Brain pericyte (primary cell): ENCODE measurements around the gene CREBBP.

ENCODE experiments used
- DNase-seq: peaks from one replicate; pipeline ENCODE4 v3.0.0-alpha.2; 2012; ENCODE audit warnings: low read depth, low spot score

Gene CREBBP

DNA sequence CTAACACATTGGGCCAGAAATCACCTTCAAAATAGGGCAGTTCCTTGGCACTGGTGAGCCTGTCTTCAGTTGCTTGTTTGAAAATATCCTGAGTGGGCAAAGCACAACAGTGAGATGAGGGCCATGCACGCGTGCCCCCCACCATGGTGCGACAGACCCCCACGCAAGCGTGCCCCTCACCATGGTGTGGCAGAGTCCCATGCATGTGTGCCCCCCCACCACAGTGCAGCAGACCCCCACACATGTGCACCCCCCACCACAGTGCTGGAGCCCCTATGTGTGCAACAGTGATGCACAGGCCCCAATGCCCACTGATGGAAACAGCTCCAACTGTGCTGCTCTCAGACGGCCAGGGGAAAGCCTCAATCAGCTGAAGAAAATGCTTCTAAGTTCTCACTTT is 144.4 kb downstream of the CREBBP start:
- DNase-seq, result no peak

- no peak for DNase-seq
Measured at GRCh38 chr16:3735541-3735940, 145.0 kb downstream of the CREBBP start.

DNA sequence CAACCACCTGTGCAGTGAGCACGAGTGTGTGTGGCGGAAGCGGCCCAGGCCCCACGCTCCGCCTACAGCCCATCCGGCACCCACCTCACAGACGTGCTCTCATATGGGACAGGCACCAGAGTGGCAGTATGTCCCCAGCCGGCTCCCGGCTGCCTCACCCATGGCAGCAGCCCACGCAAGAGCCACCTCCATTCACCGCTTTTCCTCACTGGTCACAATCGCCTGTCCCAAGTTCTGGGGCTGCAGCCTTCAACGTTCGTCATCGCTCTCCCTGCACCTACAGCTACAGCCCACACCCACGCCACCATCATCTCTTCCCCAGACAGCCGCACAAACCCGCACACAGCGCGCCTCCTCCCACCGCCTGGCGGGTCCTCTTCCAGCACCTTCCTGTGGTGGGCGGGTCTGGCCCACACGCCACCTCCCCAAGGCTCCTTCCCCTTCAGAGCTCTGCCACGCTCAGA is 145.7 kb downstream of the CREBBP start:
- no peak for DNase-seq

GRCh38 chr16:3734084-3734757 is 146.3 kb downstream of the CREBBP start:
- DNase-seq, result no peak

- no peak for DNase-seq
Measured at GRCh38 chr16:3732171-3732570, 148.3 kb downstream of the CREBBP start.

- no peak for DNase-seq
Measured at GRCh38 chr16:3731126-3731935, 149.2 kb downstream of the CREBBP start.

GRCh38 chr16:3730161-3731125 is 150.1 kb downstream of the CREBBP start:
- DNase-seq, result no peak

DNA sequence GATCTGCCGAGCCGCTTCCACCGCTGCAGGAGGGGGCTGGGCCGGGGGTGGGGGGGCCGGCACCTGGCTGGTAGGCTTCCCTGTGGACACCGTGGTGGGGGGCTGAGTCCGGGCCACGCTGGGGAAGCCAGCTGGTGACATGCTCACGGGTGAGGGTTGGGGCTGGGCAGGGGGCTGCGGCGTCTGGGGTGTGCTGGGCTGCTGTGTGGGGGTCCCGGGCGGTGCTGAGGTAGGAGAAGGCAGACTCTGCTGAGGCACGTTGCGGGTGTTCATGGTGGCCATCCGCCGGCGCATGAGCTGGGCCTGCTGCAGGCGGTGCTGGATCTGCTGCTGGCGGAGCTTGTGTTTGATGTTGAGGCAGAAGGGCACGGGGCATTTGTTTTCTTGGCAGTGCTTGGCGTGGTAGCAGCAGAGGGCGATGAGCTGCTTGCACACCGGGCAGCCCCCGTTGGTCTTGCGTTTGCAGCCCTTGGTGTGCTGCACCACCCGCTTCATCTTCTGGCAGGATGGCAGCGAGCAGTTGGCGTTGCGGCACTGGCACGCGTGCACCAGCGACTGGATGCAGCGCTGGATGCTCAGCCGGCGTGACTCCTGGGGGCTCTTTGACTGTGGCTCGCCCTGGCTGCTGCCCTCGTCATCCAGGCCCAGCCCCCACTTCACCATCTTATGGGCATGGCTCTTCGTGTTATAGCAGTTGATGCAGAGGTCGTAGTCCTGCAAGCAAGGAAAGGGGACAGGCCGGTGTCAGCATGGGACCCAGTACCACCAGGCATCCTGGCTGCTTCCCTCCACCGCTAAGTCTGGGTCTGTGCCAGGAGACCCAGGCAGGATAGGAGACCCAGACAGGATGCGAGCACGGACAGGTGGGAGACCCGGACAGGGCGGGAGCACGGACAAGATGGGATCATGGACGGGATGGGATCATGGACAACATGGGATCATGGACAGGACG is 151.1 kb downstream of the CREBBP start:
- no peak for DNase-seq

DNA sequence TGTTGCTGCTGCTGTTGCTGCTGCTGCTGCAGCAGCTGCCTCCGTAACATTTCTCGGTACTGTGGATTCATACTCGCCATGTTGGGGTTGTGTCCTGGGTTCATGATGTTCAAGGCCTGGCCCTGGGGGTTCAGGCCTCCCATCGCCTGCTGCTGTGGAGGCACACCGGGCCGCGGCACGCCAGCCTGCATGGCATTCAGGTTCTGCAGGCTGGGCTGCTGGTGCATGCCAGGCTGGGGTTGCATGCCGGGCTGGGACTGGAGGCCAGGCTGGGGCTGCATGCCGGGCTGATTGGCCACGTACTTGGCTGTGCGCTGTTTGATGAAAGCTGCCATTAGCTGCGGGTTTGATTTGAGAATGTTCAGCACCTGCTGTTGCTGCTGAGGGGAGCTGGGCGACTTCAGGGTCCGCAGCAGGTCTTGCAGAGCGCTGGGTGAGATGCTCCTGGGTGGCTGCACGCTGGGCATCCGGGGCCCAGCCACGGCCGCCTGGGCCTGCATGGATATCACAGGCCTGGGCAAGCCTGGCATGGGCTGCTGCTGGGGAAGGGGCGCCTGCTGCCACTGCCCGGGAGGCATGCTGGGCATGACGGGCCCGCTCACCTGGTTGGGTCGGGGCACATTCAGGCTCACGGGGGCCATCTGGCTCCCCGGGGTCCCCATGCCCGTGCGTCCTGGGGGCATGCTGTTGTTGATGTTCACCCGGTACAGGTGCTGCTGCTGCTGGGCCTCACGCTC is 151.9 kb downstream of the CREBBP start:
- no peak for DNase-seq

DNA sequence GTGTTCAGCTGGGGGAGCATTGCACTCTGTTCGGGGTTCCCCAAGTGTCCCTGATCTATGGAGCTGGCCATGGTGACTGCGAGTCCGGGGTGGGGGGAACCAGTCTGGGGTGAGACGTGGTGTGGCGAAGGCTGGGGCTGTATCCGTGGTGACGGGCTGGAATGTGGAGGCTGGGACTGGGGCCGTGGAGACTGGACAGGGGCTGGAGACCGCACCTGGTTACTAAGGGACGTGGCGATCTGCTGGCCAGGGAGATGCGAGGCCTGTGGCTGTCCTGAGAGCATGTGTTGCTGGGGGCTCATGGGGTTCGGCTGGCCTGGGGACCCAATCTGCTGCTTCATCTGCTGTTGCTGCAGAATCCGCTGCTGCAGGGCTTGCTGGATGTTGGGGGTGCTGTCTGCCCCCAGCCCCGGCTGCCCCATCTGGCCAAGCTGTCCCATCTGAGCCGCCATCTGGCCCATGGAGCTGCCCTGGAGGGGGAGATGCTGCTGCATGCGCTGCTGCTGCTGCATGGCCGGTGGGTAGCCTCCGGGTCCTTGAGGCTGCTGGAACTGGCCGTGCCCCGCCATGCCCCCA is 152.6 kb downstream of the CREBBP start:
- DNase-seq, result no peak

GRCh38 chr16:3726021-3726687 is 154.4 kb downstream of the CREBBP start:
- no peak for DNase-seq

DNA sequence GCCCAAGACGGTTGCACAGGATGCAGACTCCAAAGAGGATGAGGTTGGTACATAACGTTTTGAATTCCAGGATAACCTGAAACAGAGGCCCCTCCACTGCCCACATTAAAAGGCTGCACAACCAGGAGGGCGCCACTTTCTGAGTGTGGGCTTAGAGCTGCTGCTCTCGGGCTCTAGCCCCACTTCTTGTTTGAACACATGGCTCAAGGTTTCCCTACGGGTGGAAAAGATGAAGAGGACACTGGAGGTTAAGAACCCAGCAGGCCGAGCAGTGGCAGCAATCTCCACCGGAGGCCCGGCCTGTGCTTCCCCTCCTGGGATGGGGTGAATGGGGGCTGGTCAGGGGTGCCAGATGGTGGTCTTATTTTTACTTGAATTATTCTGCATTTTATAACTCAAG is 155.2 kb downstream of the CREBBP start:
- DNase-seq, result no peak

DNA sequence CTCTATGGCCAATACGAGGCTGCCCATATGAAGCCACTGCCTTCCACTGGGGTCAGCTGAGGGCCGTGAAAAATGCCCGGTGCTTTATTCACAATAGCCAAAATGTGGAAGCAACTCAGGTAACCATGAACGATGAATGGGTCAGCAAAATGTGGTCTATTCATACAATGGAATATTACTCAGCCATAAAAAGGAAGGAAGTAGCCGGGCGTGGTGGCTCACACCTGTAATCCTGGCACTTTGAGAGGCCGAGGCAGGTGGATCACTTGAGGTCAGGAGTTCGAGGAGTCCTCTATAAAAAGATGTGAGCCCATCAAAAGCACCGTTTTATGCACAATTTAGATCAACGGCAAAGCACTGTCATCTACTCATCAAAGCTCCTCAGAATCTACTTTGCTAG is 158.0 kb downstream of the CREBBP start:
- DNase-seq, result no peak

- DNase-seq, result no peak
Measured at GRCh38 chr16:3720418-3720817, 160.1 kb downstream of the CREBBP start.

DNA sequence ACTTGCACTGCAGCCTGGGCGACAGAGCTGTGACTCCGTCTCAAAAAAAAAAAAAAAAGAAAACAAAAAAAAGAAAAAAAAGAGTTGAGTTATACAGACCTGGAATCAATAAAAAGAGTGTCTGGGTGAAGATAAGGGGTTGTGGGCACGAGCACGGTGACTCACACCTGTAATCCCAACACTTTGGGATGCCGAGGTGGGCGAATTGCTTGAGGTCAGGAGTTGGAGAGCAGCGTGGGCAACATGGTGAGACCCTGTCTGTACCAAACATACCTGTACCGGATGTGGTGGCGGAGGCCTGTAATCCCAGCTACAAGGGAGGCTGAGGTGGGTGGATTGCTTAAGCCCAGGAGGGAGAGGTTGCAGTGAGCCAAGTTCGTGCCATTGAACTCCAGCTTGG is 161.9 kb downstream of the CREBBP start:
- no peak for DNase-seq

- no peak for DNase-seq
Measured at GRCh38 chr16:3718019-3718391, 162.5 kb downstream of the CREBBP start.

DNA sequence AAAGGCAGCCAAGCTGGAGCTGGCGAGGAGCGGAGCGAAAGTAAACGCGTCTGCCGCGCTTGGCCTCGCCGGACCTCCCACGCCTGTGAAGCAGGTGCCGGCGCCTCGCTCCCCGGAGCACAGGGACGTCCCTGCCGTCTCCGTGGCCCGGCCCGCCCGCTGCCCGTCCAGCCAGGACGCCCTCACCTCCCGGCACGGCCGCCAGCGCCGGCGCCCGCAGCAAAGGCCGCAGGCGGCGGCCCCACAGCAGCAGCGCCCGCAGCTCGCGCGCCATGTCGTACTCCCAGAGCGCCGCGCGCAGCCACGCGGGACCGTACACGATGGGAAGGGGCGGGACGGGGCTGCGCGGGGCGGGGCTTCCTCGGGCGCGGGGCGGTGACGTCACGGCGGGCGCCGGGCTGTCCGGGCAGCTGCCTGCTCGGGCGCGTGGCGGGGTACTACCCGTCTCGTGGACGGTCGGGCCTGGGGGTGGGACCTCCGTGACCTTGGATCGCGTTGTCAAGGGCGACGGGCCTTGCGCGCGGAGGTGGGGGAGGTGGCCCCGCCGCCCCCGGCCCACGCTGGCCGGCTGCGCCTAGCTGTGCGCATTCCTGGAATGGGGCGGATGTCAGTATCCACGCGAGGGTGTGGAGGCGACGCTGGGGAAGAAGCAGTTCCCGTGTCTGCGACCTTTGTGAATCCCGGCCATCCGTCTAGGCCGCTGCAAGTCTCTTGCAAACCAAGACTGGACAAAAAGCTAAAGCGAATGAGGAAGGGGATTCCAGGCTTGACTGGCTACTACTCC is 163.1 kb downstream of the CREBBP start, which contains the start of gene TRAP1:
Gene TRAP1 (minus strand): TSS at position 290 of the 784 bp plus-strand sequence. CDS start 16 bp downstream, at position 274.
- no peak for DNase-seq

DNA sequence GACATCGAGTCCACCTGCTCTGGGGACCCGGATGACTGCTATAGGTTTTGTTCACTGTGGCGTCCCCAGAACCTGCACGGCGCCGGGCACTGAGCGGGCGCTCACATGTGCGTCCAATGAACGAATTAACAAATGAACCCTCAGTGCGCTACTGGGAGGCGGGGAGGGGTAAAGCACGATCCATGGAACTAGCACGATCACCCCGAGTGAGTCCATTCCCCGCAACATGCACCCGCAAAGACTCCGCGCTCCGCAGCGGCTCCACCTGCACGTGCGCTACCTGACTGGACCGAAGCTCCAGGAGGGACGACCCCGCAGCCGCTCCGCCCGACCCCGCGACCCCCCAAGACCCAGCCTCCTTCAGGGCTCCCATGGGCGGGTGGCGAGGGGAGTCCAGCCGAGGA is 163.7 kb downstream of the CREBBP start:
- DNase-seq, result no peak
